ENCODE measurements around the gene SMIM35.
A peak's percentile ranks its signal among the peaks of the same experiment; 100 is the strongest.

SMIM35 gene

DNA sequence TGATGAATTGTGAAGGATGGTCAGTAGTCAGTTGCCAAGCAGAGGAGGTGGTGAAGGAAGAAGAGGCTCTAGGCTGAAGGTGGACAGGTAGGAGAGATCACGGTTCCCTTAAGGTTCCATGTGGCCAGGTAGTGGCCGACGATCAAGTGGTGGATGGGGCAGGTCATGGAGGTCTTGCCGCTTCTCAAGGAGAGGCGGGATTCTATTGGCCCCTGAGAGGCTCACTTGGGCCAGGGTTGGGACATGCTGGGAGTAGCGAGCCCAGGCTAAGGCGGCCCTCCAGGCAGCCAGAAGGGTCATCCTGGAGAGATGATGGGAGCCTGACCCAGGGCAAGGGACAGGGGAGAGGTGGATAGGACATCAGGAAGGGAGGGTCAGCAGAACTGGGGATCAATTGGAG, 30.8 kb downstream of the SMIM35 start:
- no peak for DNase-seq

GRCh38 chr11:118054712-118055640, 31.8 kb downstream of the SMIM35 start:
- no peak for DNase-seq

DNA sequence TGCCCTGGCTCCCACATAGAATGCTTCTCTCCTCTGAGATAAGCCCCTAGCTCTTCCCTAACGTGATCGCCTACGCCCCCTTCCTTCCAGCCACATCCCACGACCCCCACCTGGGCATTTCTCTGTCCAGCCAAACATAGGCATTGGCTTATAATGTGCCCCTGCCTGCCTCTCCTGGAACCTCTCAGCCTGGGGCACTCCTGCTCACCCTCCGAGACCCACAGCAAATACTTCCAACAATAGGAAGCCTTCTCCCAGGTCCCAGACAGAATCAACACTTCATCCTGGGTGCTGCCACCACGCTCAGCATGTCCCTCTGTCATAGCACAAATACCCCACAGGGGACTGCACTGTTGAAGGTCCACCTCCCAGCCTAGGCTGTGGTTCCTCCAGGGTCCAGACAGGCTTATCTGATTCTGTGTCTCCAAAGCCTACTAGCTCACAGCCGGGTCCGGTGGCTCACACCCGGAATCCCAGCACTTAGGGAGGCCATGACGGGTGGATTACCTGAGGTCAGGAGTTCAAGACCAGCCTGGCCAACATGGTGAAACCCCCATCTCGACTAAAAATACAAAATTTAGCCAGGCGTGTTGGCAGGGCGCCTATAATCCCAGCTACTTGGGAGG, 34.1 kb downstream of the SMIM35 start:
- DNase-seq = no peak

GRCh38 chr11:118051611-118052461, 34.9 kb downstream of the SMIM35 start:
- DNase-seq = peak; percentile 86

- no peak for DNase-seq
These were observed 35.6 kb downstream of the SMIM35 start for GRCh38 chr11:118051136-118051610.

- DNase-seq = no peak
These were observed 36.4 kb downstream of the SMIM35 start for GRCh38 chr11:118050208-118050891.

DNA sequence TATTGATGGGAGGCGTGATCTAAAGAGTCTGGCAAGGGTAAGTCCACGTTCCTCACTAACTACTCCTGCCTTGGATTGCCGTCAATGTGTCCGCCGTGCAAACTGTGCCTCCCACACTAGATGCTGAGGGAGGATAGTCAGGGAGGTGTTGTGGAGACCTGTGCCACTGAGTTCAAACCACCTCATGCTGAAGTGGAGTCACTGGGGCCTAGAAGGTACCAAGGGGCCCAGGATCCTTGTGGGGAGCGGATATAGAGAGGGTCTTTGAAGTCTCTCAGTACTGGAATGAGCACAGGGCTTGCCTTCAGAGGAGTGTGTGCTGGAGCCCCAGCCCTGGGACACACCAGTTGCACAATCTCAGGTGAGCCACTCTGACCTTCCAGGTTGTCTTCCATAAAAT, 37.0 kb downstream of the SMIM35 start:
- no peak for DNase-seq

- DNase-seq = peak; percentile 23
These were observed 38.0 kb downstream of the SMIM35 start for GRCh38 chr11:118048472-118049370.

DNA sequence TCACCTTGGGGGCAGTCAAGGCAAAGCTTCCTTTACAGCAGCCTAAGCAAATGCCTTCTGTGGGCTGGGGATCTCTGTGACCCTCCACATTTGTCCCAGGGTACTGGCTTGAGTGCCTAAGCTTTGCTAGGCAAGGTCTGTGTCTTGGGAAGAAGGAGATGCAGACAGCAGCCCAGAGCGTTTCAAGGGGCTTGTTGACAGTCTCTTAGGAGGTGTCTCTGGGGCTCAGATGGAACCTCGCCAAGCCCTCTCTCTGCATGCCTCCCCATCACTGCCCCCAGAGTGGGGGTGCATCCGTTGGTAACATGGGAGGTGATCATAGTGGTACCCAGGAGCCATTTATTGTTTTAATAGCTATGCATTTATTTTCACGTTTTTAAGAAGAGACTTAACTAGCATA, 39.0 kb downstream of the SMIM35 start:
- no peak for DNase-seq

DNA sequence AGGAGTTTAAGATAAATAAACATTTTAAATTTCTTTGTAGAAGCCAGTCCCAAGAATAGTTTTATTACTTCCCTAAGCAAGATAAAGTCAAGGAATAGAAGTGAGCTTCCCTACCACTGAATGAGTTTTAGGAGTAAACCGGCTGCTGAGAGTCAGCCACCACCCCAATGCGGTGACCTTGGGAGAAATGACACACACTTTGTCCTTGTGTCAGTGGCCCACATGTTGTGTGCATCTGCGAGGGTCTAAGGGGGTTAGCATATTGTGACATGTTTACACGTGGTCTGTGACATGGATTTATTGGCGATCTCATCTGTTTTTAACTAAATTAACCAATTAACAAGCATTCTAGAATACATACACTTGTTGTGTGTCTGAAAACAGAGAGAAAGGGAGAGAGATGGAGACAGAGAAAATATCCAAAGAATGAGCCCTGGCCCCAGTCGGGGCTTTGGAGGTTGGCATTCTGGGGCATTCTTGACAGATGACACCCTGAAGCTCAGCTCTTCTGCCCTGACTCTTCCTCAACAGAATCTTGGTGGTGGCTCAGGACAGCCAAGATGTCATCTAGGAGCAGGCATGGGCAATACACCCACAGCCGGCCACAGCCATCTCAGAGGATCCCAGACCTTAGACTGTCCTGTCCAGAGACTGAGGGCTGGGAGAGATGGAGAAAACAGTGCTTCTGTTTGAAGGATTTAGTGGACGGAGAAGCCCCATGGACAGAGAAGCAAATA, 39.6 kb downstream of the SMIM35 start:
- DNase-seq = no peak

- DNase-seq = peak; percentile 72
These were observed 40.5 kb downstream of the SMIM35 start for GRCh38 chr11:118046051-118046963.

- DNase-seq = peak; percentile 40
These were observed 41.6 kb downstream of the SMIM35 start for GRCh38 chr11:118045191-118045590.

GRCh38 chr11:118042796-118043195, 44.0 kb downstream of the SMIM35 start:
- DNase-seq = no peak

GRCh38 chr11:118042141-118042540, 44.6 kb downstream of the SMIM35 start:
- DNase-seq = peak; percentile 21

- DNase-seq = no peak
These were observed 53.3 kb downstream of the SMIM35 start for GRCh38 chr11:118033443-118033842.

DNA sequence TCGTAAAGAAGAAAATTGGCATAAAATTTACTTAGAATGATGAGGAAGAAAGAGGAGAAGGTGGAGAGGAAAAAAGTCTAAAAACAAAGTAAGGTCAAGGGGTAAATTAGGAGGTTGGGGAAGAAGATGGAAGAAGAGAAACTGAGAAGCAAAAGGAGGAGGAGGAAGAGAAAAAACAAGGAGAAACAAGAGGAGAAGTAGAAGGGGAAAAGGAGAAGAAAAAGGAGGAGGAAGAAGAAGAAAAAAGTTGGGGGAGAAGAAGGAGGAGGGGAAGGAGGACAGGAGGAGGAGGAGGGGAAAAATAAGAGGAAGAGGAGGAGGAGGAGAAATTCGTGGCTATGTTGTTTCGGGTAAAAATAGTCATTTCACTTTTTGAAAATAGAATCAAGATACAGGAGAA, 58.1 kb downstream of the SMIM35 start:
- DNase-seq = no peak

- DNase-seq = no peak
These were observed 59.1 kb downstream of the SMIM35 start for GRCh38 chr11:118027694-118028093.

DNA sequence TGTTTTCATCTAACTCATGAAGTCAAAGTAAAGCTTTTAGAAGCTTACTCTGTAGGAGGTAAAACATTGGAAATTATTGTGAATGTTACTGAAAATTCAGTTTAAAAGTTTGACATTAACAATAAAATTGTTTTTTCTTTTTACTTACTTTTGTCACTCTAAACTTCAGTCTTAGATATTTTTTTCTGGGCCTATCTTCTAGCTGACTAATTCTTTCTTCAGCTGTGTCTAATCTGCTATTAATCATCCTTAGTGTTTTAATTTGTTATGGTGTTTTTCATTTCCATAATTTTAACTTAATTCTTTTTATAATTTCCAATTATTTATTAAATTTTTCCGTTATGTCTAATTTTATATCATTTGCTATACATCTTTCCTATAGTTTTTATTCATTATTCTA, 65.6 kb downstream of the SMIM35 start:
- no peak for DNase-seq

DNA sequence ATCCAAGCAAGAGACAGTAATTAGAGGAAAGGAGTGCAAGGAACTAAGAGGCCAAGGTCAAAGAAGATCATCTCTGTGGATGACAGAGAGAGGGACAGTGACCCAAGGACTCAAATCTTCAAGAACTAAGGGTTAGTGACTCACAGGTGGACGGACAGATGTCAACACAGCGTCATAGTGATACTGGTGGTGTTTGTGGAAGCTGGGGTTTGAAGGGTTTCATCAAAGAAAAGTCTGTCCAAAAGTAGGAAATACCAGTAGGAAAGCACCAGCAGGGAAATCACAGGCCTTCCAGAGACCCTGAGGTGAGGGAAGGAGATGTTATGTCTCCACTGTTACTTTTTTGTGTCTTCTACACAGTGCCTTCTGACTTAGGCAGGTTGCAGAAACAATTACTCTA, 68.4 kb downstream of the SMIM35 start:
- DNase-seq = no peak

Measured in CD4-positive, alpha-beta T cell treated with Interleukin-21 for 1 hour (primary cell).